ENCODE measurements around the gene BRD9. TPM values are rescaled to one million over a fixed set of nuclear protein-coding genes. Genes with fewer than 3 reads are reported as not detected.

The BRD9 gene
- total and polyA plus RNA-seq, 2 experiments from 2014 or later, result 24.5 to 36.9 TPM

DNA sequence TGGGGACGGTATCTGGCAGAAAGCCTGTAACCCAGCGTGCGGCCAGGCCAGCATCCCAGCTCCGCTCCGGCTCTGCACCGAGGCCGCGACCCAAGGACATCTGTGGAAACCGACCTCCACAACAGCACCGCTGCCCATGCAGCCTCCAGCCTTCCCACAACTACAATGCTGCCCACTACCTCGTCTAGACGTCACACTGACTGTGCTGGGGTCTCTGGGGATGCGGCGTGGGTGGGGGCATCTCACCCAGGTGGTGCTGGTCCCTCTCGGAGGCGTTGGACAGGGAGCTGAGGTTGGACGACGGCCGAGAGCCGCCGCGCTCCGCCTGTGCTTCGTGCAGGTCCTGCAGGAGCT is 27.5 kb downstream of the BRD9 start:
- H3K9me3 ChIP-seq (ENCODE audit: low read depth), result no peaks in the 10 kb centered on the region
- TF ChIP-seq, protein P1, sequence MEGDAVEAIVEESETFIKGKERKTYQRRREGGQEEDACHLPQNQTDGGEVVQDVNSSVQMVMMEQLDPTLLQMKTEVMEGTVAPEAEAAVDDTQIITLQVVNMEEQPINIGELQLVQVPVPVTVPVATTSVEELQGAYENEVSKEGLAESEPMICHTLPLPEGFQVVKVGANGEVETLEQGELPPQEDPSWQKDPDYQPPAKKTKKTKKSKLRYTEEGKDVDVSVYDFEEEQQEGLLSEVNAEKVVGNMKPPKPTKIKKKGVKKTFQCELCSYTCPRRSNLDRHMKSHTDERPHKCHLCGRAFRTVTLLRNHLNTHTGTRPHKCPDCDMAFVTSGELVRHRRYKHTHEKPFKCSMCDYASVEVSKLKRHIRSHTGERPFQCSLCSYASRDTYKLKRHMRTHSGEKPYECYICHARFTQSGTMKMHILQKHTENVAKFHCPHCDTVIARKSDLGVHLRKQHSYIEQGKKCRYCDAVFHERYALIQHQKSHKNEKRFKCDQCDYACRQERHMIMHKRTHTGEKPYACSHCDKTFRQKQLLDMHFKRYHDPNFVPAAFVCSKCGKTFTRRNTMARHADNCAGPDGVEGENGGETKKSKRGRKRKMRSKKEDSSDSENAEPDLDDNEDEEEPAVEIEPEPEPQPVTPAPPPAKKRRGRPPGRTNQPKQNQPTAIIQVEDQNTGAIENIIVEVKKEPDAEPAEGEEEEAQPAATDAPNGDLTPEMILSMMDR (IDR thresholded peaks at IDR 0.05; ENCODE audit: low read depth, low read length), result no peak
- H3K36me3 ChIP-seq, result peaks cover 31% of the 10 kb centered on the region

GRCh38 chr5:864492-865167 is 28.0 kb downstream of the BRD9 start:
- TF ChIP-seq, protein P1 (IDR thresholded peaks at IDR 0.05; ENCODE audit: low read depth, low read length), result no peak
- Histone ChIP-seq H3K9me3 (ENCODE audit: low read depth) (no peaks in the 10 kb centered on the region), H3K4me3 (no peak overlapping the region), H3K36me3 (peaks cover 27% of the 10 kb centered on the region), H3K4me1 (ENCODE audit: low read depth) (no peaks in the 10 kb centered on the region), H3K27ac (no peak overlapping the region), H3K27me3 (no peaks in the 10 kb centered on the region)
- no peak for DNase-seq (ENCODE audit: low read depth in 1 of 2, low spot score in 1 of 2)

More for the DNA sequence above, 27.5 kb downstream of the BRD9 start:
- H3K4me3 ChIP-seq, result no peak overlapping the region
- no peaks in the 10 kb centered on the region for H3K4me1 ChIP-seq (ENCODE audit: low read depth)
- no peak overlapping the region for H3K27ac ChIP-seq
- no peak for DNase-seq (ENCODE audit: low read depth in 1 of 2, low spot score in 1 of 2)
- no peaks in the 10 kb centered on the region for H3K27me3 ChIP-seq

- Histone ChIP-seq H3K4me1 (ENCODE audit: low read depth) (no peaks in the 10 kb centered on the region), H3K27me3 (no peaks in the 10 kb centered on the region), H3K9me3 (ENCODE audit: low read depth) (no peaks in the 10 kb centered on the region), H3K27ac (no peak overlapping the region), H3K4me3 (no peak overlapping the region), H3K36me3 (peaks cover 14% of the 10 kb centered on the region)
- no peak for DNase-seq (ENCODE audit: low read depth in 1 of 2, low spot score in 1 of 2)
- TF ChIP-seq, protein P1 (IDR thresholded peaks at IDR 0.05; ENCODE audit: low read depth, low read length), result no peak
Measured at GRCh38 chr5:863244-863805, 29.3 kb downstream of the BRD9 start.

DNA sequence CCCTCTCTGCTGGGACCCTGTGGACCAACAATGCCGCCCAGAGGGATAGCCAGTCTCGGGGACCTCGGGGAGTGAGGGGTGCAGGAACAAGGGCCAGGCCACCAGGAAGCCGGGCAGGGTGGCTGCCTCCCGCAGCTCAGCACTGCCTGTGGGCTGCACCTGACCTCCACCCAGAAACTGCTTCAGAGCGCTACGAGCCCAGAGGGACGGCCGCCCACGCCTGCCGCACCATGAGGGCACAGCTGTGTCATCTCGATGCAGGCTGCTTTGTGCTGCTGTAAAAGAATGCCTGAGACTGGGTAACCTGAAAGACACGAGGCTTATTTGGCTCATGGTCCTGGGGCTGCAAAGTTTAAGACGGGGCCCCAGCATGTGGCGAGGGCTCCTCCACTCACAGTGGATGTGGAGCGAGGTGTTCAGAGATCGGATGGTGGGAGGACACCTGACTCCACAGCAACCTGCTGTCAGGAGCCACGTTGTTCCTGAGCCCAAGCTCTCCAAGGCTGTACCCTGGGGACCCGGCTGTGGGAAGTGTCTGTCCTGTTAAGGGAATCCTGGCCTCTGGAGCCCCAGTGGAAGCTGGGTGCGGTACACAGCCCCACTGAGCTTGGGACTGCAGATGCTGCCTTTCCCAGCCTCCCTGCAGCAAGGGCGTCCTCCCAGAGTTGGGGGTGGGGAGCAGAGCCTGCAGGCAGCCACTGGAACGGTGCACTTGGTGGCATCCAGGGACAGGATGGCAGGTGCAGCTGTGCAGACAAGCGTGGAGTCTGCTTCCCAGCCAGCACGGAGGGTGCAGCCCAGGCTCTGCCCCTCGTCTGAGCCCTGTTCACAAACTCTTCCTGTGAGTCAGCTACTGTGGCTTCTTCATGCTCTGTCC is 30.0 kb downstream of the BRD9 start:
- Histone ChIP-seq H3K27me3 (no peaks in the 10 kb centered on the region), H3K27ac (no peak overlapping the region), H3K9me3 (ENCODE audit: low read depth) (no peaks in the 10 kb centered on the region), H3K36me3 (peaks cover 11% of the 10 kb centered on the region), H3K4me3 (no peak overlapping the region), H3K4me1 (ENCODE audit: low read depth) (no peaks in the 10 kb centered on the region)
- TF ChIP-seq, protein P1 (IDR thresholded peaks at IDR 0.05; ENCODE audit: low read depth, low read length), result no peak
- DNase-seq (ENCODE audit: low read depth in 1 of 2, low spot score in 1 of 2), result no peak

DNA sequence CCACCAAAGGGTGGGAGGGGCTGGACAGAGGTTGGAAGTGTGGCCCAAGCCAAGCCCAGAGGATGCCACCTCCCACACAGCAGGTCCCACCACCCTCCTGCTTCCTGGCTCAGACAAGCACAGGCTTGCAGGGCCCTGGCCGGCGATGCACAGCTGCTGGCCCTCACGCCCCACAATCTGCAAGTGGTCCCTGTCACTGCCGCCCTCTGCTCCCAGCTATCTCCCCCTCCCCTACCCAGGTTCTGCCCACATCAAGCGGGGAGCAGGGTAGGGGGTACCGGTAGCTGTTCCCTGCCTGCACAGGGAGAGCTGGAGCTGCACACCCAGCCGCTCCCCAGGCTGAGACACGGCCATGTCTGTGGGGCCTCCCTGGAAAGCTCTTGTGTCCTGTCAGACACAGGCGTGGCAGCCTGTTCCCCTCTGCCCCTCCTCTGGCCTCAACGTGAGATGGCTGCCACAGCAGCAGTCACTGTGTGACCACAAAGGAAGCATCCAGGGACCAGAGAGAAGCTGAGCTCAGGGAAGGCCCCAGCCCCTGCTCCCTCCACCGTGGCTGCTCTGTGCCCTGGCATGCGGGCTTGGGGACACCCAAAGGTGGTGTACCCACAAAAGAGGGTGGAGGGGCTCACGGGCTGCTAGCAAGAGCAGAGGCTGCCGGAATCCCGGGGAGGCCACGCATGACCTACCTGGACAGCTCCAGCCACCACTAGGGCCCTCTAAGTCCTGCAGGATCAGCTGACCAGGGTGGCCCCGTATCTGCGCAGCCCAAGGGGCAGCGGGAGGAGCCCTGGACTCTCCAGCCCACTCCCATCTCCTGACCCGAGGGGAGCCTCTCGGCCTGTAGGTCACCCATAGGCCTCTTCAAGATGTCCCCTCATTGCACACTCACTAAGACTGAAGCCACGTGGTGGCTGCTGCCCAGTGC is 30.9 kb downstream of the BRD9 start:
- Histone ChIP-seq H3K4me3 (no peak overlapping the region), H3K4me1 (ENCODE audit: low read depth) (no peaks in the 10 kb centered on the region), H3K27me3 (no peaks in the 10 kb centered on the region), H3K27ac (no peak overlapping the region), H3K36me3 (peaks cover 11% of the 10 kb centered on the region), H3K9me3 (ENCODE audit: low read depth) (no peaks in the 10 kb centered on the region)
- TF ChIP-seq, protein P1 (IDR thresholded peaks at IDR 0.05; ENCODE audit: low read depth, low read length), result no peak
- no peak for DNase-seq (ENCODE audit: low read depth in 1 of 2, low spot score in 1 of 2)

All from cardiac muscle cell (in vitro differentiated cells and primary cell).